ENCODE results near the gene MYO18A. TPM values are rescaled to one million over a fixed set of nuclear protein-coding genes. Genes with fewer than 3 reads are reported as not detected.

The MYO18A gene
- total and polyA plus RNA-seq, 9 donors = 23.0 to 53.9 (median 31.7) TPM

DNA sequence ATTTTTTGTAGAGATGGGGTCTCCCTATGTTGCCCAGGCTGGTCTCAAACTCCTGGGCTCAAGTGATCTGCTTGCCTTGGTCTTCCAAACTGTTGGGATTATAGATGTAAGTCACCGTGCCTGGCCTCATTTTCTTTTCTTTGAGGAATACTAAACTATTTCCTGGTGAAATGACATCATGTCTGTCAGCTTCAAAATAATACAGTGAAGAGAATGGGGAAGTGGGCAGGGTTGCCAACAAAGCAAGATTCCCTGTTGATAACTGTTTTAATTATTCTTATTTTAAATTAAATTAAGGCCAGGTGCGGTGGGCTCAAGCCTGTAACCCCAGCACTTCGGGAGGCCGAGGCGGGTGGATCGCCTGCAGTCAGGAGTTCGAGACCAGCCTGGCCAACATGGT lies 116.2 kb downstream of the MYO18A start:
- 89 to 94% (median 91%) methylated on average over 7 of the region's 7 CpGs for WGBS, 3 donors
- intact Hi-C loops (cut with DNase I) = no loop called here
- no peaks in the 10 kb centered on the region for H3K27me3 ChIP-seq
- H3K9me3 ChIP-seq = no peaks in the 10 kb centered on the region
- H3K4me3 ChIP-seq = no peak overlapping the region
- H3K4me1 ChIP-seq (ENCODE audit: insufficient read depth) = no peaks in the 10 kb centered on the region
- H3K27ac ChIP-seq = no peak overlapping the region
- TF ChIP-seq, protein P1, sequence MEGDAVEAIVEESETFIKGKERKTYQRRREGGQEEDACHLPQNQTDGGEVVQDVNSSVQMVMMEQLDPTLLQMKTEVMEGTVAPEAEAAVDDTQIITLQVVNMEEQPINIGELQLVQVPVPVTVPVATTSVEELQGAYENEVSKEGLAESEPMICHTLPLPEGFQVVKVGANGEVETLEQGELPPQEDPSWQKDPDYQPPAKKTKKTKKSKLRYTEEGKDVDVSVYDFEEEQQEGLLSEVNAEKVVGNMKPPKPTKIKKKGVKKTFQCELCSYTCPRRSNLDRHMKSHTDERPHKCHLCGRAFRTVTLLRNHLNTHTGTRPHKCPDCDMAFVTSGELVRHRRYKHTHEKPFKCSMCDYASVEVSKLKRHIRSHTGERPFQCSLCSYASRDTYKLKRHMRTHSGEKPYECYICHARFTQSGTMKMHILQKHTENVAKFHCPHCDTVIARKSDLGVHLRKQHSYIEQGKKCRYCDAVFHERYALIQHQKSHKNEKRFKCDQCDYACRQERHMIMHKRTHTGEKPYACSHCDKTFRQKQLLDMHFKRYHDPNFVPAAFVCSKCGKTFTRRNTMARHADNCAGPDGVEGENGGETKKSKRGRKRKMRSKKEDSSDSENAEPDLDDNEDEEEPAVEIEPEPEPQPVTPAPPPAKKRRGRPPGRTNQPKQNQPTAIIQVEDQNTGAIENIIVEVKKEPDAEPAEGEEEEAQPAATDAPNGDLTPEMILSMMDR (IDR thresholded peaks at IDR 0.05) = no peak
- TF ChIP-seq POLR2A (IDR thresholded peaks at IDR 0.05) (no peak), EP300 (IDR thresholded peaks at IDR 0.05) (no peak)
- no peaks in the 10 kb centered on the region for H3K36me3 ChIP-seq
- DNase-seq = no peak

DNA sequence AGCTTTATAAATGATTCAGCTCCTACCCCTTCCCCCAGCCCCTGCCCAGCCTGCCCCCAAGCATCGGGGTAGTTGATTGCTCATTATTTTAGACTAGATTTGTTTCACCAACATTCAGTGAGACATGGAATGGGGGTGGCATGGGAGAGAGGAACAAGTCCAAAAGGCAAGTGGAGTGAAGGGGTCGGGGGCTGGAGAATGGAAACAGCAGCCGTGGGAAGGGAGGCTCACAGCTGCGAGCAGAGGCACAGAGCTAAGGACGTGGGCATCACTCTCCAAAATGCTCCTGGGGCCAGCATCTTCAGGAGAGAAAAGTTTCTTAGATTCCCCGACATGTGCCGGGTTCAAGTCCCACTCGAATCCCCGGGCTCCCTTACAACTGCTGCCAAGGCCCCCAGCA lies 118.0 kb downstream of the MYO18A start:
- TF ChIP-seq EP300 (IDR thresholded peaks at IDR 0.05) (no peak), POLR2A (IDR thresholded peaks at IDR 0.05) (no peak)
- TF ChIP-seq, protein P1 (IDR thresholded peaks at IDR 0.05) = no peak
- no peaks in the 10 kb centered on the region for H3K4me1 ChIP-seq (ENCODE audit: insufficient read depth)
- H3K36me3 ChIP-seq = no peaks in the 10 kb centered on the region
- H3K4me3 ChIP-seq = no peak overlapping the region
- no peak overlapping the region for H3K27ac ChIP-seq
- intact Hi-C loops (cut with DNase I) = no loop called here
- no peaks in the 10 kb centered on the region for H3K9me3 ChIP-seq
- WGBS, 3 donors = 87 to 92% (median 90%) methylated on average over 9 of the region's 9 CpGs
- no peaks in the 10 kb centered on the region for H3K27me3 ChIP-seq
- DNase-seq = no peak

DNA sequence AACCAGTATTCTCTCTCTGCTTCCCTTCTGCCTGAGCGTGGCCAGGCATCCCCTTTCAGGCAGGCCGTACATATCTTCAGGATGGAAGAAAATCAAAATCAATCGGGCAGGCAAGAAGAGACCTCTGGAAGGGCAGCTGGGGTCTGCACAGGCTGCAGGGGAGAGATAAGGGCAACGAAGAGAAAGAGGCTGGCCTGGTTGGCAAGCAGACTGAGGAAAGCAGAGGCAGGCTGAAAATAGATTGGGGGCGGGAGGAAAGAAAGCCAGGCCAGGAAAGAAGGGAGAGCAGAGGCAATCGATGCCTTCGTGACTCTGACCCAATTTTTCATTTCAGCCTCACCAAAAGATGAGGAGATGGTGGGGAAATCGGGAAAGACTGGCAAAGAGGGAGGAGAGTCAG lies 119.2 kb downstream of the MYO18A start:
- Histone ChIP-seq H3K4me1 (ENCODE audit: insufficient read depth) (no peaks in the 10 kb centered on the region), H3K9me3 (no peaks in the 10 kb centered on the region), H3K27ac (no peak overlapping the region), H3K27me3 (no peaks in the 10 kb centered on the region), H3K36me3 (no peaks in the 10 kb centered on the region), H3K4me3 (no peak overlapping the region)
- WGBS, 3 donors = 22 to 25% (median 23%) methylated on average over 8 of the region's 8 CpGs
- intact Hi-C loops (cut with DNase I) = no loop called here
- TF ChIP-seq, protein P1 (IDR thresholded peaks at IDR 0.05) = no peak
- TF ChIP-seq POLR2A (IDR thresholded peaks at IDR 0.05) (no peak), EP300 (IDR thresholded peaks at IDR 0.05) (no peak)
- DNase-seq = no peak

DNA sequence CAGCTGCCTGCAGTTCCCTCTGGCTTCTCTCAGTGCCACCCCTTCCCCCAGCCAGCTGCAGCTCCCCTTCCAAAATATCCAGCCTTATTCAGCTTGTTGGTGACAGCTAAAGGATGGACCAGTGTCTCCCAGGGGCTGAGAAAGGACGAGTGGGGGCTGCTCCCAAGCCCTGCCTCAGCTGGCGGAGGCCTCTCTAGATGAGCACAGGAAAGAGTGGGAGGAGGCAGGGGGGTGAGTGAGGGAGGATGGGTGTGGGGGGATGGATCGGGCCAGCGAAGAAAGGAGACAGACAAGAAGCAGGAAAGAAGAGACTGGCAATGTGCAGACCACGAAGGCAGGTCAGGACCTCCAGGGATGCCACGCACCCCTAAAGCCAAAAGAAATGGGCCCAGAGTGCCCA lies 119.7 kb downstream of the MYO18A start:
- no peak overlapping the region for H3K4me3 ChIP-seq
- WGBS, 3 donors = 25 to 29% (median 26%) methylated on average over 6 of the region's 6 CpGs
- H3K27ac ChIP-seq = no peak overlapping the region
- TF ChIP-seq POLR2A (IDR thresholded peaks at IDR 0.05) (no peak), EP300 (IDR thresholded peaks at IDR 0.05) (no peak)
- TF ChIP-seq, protein P1 (IDR thresholded peaks at IDR 0.05) = no peak
- no peak for DNase-seq
- H3K36me3 ChIP-seq = no peaks in the 10 kb centered on the region
- no peaks in the 10 kb centered on the region for H3K4me1 ChIP-seq (ENCODE audit: insufficient read depth)
- intact Hi-C loops (cut with DNase I) = no loop called here
- H3K9me3 ChIP-seq = no peaks in the 10 kb centered on the region
- no peaks in the 10 kb centered on the region for H3K27me3 ChIP-seq

DNA sequence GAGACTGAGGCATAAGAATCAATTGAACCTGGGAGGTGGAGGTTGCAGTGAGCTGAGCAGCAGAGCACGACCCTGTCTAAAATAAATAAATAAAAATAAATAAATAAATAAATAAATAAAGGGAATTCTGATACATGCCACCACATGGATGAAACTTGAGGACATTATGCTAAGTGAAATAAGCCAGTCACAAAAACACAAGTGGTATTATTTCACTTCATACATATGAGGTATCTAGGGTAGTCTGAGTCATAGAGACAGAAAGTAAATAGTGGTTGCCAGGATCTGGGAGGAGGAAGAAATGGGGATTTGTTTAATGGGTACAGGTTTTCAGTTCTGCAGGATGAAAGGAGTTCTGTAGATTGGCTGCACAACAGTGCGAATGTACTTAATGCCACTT lies 120.9 kb downstream of the MYO18A start:
- 86 to 90% (median 88%) methylated on average over 2 of the region's 2 CpGs for WGBS, 3 donors
- no peaks in the 10 kb centered on the region for H3K9me3 ChIP-seq
- H3K4me1 ChIP-seq (ENCODE audit: insufficient read depth) = no peaks in the 10 kb centered on the region
- H3K27me3 ChIP-seq = no peaks in the 10 kb centered on the region
- intact Hi-C loops (cut with DNase I) = no loop called here
- H3K27ac ChIP-seq = no peak overlapping the region
- no peak for DNase-seq
- no peaks in the 10 kb centered on the region for H3K36me3 ChIP-seq
- no peak overlapping the region for H3K4me3 ChIP-seq
- TF ChIP-seq, protein P1 (IDR thresholded peaks at IDR 0.05) = no peak
